Osteoblast (primary cell): ENCODE data around the gene SKA2. TPM values are rescaled to one million over a fixed set of nuclear protein-coding genes. Genes with fewer than 3 reads are reported as not detected.

ENCODE experiments used
- DNase-seq: peaks from one replicate; pipeline ENCODE4 v3.0.0; 2011; ENCODE audit warnings: low spot score, mixed read lengths; ENCODE audit not compliant: insufficient read length; ENCODE audit errors: missing footprints
- H2AFZ ChIP-seq: 2 replicates; pipeline ENCODE4 v1.6.0; 2011; ENCODE audit warnings: mild to moderate bottlenecking, low read length
- H3K27ac ChIP-seq: 2 replicates; pipeline ENCODE4 v1.5.1; 2011; ENCODE audit warnings: mild to moderate bottlenecking, low read depth, low read length, moderate library complexity
- H3K27me3 ChIP-seq: 2 replicates; pipeline ENCODE4 v1.6.0; 2012; ENCODE audit warnings: mild to moderate bottlenecking, control low read depth, inconsistent platforms, low read length, moderate library complexity; ENCODE audit not compliant: insufficient read depth
- H3K36me3 ChIP-seq: 2 replicates; pipeline ENCODE4 v1.5.1; 2011; ENCODE audit warnings: mild to moderate bottlenecking, low read length, control low read depth, moderate library complexity; ENCODE audit not compliant: insufficient read depth
- H3K4me1 ChIP-seq: 2 replicates; pipeline ENCODE4 v1.5.1; 2011; ENCODE audit warnings: mild to moderate bottlenecking, low read length, control low read depth, moderate library complexity; ENCODE audit not compliant: insufficient read depth
- H3K4me2 ChIP-seq: 2 replicates; pipeline ENCODE4 v1.6.0; 2011; ENCODE audit warnings: mild to moderate bottlenecking, low read length; ENCODE audit not compliant: insufficient read depth
- H3K4me3 ChIP-seq: fragments of 200-600 bp; sonication (generic); 3 replicates; pipeline ENCODE4 v1.5.1; 2012; ENCODE audit warnings: mild to moderate bottlenecking, low read length, inconsistent platforms; ENCODE audit not compliant: insufficient read depth
- H3K79me2 ChIP-seq: 2 replicates; pipeline ENCODE4 v1.6.0; 2012; ENCODE audit warnings: mild to moderate bottlenecking, low read length, control low read depth, inconsistent platforms; ENCODE audit not compliant: insufficient read depth
- H3K9me3 ChIP-seq: 2 replicates; pipeline ENCODE4 v1.5.1; 2011; ENCODE audit warnings: low read depth, low read length, control low read depth
- H4K20me1 ChIP-seq: 2 replicates; pipeline ENCODE4 v1.6.0; 2012; ENCODE audit warnings: mild to moderate bottlenecking, low read length, control low read depth; ENCODE audit not compliant: insufficient read depth
- small RNA-seq: library from RNA; depleted of rRNA; stranded (forward); fragments of <200 nt; gene quantifications from one replicate; pipeline ENCODE3, GENCODE V24; 2012
- total RNA-seq: library from RNA; depleted of rRNA; stranded (reverse); fragments of >200 nt; gene quantifications from 2 replicates; pipeline ENCODE4 v1.2.3, GENCODE V29; 2012
- TF ChIP-seq, protein P1 (sequence below): IDR thresholded peaks from 2 replicates; pipeline ENCODE4 v1.5.1; 2011; ENCODE audit warnings: mild to moderate bottlenecking, low read depth, low read length, moderate library complexity; ENCODE audit errors: extremely low read depth

Gene SKA2
- total RNA-seq, 1 donor = 32.6 TPM

DNA sequence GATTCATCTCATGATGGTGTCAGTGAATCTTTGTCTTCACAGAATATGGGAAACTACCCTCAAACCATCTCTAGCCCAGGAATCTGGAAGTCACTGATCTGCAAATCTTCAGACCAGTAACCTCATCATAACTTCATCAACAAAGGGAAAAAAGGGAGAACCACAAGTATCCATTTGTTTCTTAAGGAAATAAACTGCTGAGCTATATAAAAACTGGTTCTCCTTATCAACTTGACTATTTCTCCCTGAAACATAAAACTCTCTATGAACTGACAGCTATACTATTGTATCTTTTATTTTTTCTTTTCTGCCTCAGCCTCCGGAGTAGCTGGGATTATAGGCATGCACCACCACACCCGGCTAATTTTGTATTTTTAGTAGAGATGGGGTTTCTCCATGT, 87.6 kb downstream of the SKA2 start:
- H3K27me3 ChIP-seq = no peaks in the 10 kb centered on the region

GRCh38 chr17:59062509-59062908, 92.5 kb downstream of the SKA2 start:
- TF ChIP-seq, protein P1, sequence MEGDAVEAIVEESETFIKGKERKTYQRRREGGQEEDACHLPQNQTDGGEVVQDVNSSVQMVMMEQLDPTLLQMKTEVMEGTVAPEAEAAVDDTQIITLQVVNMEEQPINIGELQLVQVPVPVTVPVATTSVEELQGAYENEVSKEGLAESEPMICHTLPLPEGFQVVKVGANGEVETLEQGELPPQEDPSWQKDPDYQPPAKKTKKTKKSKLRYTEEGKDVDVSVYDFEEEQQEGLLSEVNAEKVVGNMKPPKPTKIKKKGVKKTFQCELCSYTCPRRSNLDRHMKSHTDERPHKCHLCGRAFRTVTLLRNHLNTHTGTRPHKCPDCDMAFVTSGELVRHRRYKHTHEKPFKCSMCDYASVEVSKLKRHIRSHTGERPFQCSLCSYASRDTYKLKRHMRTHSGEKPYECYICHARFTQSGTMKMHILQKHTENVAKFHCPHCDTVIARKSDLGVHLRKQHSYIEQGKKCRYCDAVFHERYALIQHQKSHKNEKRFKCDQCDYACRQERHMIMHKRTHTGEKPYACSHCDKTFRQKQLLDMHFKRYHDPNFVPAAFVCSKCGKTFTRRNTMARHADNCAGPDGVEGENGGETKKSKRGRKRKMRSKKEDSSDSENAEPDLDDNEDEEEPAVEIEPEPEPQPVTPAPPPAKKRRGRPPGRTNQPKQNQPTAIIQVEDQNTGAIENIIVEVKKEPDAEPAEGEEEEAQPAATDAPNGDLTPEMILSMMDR = no peak
- Histone ChIP-seq H3K9me3 (no peaks in the 10 kb centered on the region), H3K4me3 (no peak overlapping the region), H3K4me2 (no peak overlapping the region), H3K79me2 (no peaks in the 10 kb centered on the region), H3K27ac (no peak overlapping the region), H4K20me1 (no peaks in the 10 kb centered on the region), H3K36me3 (peaks cover 21% of the 10 kb centered on the region), H3K27me3 (no peaks in the 10 kb centered on the region), H3K4me1 (no peaks in the 10 kb centered on the region), H2AFZ (no peak overlapping the region)
- DNase-seq = no peak

More for the DNA sequence above, 87.6 kb downstream of the SKA2 start:
- Histone ChIP-seq H3K4me3 (no peak overlapping the region), H2AFZ (no peak overlapping the region), H3K9me3 (no peaks in the 10 kb centered on the region), H3K27ac (no peak overlapping the region), H3K36me3 (peaks cover 22% of the 10 kb centered on the region), H3K4me1 (no peaks in the 10 kb centered on the region), H4K20me1 (no peaks in the 10 kb centered on the region), H3K79me2 (no peaks in the 10 kb centered on the region), H3K4me2 (no peak overlapping the region)
- DNase-seq = no peak
- TF ChIP-seq, protein P1 = no peak

Small RNAs within 50 kb of the gene (small RNA-seq; reads per million reads assigned to genes)
- gene MIR301A = 446 reads per million, percentile 98 among the genes with 10 or more reads in this experiment
- gene MIR454 = 218 reads per million, percentile 98 among the genes with 10 or more reads in this experiment
- gene RNU2-58P = 11.7 reads per million, percentile 92 among the genes with 10 or more reads in this experiment

Other genes starting within 250 kb of the SKA2 start
- gene TRIM37, start 48.3 kb downstream of the SKA2 start, total RNA-seq = 36.2 and 40.5 TPM in 2 replicates
- 3.8 and 418 TPM in 2 replicates for gene PRR11, start 560 bp upstream of the SKA2 start, total RNA-seq
- gene SMG8, start 54.8 kb upstream of the SKA2 start, total RNA-seq = 19.7 and 21.7 TPM in 2 replicates
- gene GDPD1, start 65.3 kb upstream of the SKA2 start, total RNA-seq = 1.1 and 2.4 TPM in 2 replicates
- gene YPEL2, start 176.5 kb upstream of the SKA2 start, total RNA-seq = 24.2 and 28.3 TPM in 2 replicates